NB4 (cell line): Measurements from ENCODE around the gene AREL1.

Source experiments
- POLR2A ChIP-seq: IDR thresholded peaks from 2 replicates; pipeline ENCODE4 v1.6.1; 2011; ENCODE audit warnings: mild to moderate bottlenecking; ENCODE audit not compliant: insufficient read length; ENCODE audit errors: extremely low read depth
- TF ChIP-seq, protein P1 (sequence below): IDR thresholded peaks from one replicate; pipeline ENCODE4 v1.5.1; 2012; ENCODE audit warnings: low read depth, low read length
- TF ChIP-seq, protein P2 (sequence below): IDR thresholded peaks from 2 replicates; pipeline ENCODE4 v1.6.1; 2011; ENCODE audit warnings: low read depth, low read length

DNA sequence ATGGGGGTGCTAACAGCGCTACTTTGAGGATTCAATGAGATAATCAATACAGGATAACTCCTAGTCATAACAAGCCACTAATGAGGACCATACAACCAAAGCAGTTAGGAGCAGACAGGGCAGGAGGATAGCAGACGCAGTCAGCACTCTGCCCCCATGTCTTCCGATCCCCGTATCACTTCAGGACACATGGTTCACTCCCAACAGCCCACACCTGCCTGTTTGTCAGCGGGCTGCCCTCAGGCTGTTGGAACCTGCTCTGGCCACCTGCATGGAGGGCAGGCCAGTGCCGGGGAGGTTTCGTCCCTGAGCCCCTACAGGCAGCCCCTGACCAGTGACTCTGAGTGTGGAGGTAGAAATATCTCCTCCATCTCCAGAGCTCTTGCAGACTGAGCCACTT lies 63.7 kb downstream of the AREL1 start:
- TF ChIP-seq, protein P1, sequence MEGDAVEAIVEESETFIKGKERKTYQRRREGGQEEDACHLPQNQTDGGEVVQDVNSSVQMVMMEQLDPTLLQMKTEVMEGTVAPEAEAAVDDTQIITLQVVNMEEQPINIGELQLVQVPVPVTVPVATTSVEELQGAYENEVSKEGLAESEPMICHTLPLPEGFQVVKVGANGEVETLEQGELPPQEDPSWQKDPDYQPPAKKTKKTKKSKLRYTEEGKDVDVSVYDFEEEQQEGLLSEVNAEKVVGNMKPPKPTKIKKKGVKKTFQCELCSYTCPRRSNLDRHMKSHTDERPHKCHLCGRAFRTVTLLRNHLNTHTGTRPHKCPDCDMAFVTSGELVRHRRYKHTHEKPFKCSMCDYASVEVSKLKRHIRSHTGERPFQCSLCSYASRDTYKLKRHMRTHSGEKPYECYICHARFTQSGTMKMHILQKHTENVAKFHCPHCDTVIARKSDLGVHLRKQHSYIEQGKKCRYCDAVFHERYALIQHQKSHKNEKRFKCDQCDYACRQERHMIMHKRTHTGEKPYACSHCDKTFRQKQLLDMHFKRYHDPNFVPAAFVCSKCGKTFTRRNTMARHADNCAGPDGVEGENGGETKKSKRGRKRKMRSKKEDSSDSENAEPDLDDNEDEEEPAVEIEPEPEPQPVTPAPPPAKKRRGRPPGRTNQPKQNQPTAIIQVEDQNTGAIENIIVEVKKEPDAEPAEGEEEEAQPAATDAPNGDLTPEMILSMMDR: no peak
- no peak for TF ChIP-seq POLR2A
- TF ChIP-seq, protein P2, sequence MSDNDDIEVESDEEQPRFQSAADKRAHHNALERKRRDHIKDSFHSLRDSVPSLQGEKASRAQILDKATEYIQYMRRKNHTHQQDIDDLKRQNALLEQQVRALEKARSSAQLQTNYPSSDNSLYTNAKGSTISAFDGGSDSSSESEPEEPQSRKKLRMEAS: no peak
